GM23338 (cell line): ENCODE results near the gene ADAMTSL5. TPM values are rescaled to one million over a fixed set of nuclear protein-coding genes. Genes with fewer than 3 reads are reported as not detected.

Source experiments
- ATAC-seq: fragments of 200-7000 bp; cut with Tn5 transposase; 3 replicates; pipeline ENCODE4 v1.9.1; 2020
- DNase-seq: peaks from one replicate; pipeline ENCODE4 v3.0.0-alpha.2; 2015; ENCODE audit warnings: low spot score
- H2AFZ ChIP-seq: fragments of 200-600 bp; sonication (generic); 2 replicates; pipeline ENCODE4 v1.8.0; 2016; ENCODE audit warnings: antibody characterized with exemption, mild to moderate bottlenecking, moderate library complexity
- H3F3A ChIP-seq: fragments of 200-600 bp; sonication (generic); replicated peaks from 2 replicates; pipeline ENCODE4 v1.8.0; 2017; ENCODE audit warnings: antibody characterized with exemption, mixed run types, low read depth
- H3K27ac ChIP-seq: fragments of 200-600 bp; sonication (generic); 2 replicates; pipeline ENCODE4 v1.6.1; 2016; ENCODE audit warnings: low read depth
- H3K27me3 ChIP-seq: fragments of 200-600 bp; sonication (generic); 2 replicates; pipeline ENCODE4 v1.8.0; 2016; ENCODE audit warnings: mild to moderate bottlenecking, mixed run types, moderate library complexity; ENCODE audit not compliant: insufficient read depth
- H3K36me3 ChIP-seq: fragments of 200-600 bp; sonication (generic); 2 replicates; pipeline ENCODE4 v1.8.0; 2016; ENCODE audit warnings: mild to moderate bottlenecking; ENCODE audit not compliant: insufficient read depth
- H3K4me1 ChIP-seq: fragments of 200-600 bp; sonication (generic); 2 replicates; pipeline ENCODE4 v1.8.0; 2016; ENCODE audit warnings: mild to moderate bottlenecking, moderate library complexity; ENCODE audit not compliant: insufficient read depth
- H3K4me2 ChIP-seq: fragments of 200-600 bp; sonication (generic); 2 replicates; pipeline ENCODE4 v1.7.1; 2017; ENCODE audit warnings: mixed run types
- H3K4me3 ChIP-seq: fragments of 200-600 bp; sonication (generic); 2 replicates; pipeline ENCODE4 v1.6.1; 2016; ENCODE audit warnings: mixed run types
- H3K79me2 ChIP-seq: fragments of 200-600 bp; sonication (generic); replicated peaks from 2 replicates; pipeline ENCODE4 v1.8.0; 2017; ENCODE audit warnings: mild to moderate bottlenecking; ENCODE audit not compliant: insufficient read depth
- H3K9me2 ChIP-seq: fragments of 200-600 bp; sonication (generic); 2 replicates; pipeline ENCODE4 v1.8.0; 2017; ENCODE audit not compliant: insufficient read depth
- H4K20me1 ChIP-seq: fragments of 200-600 bp; sonication (generic); replicated peaks from 2 replicates; pipeline ENCODE4 v1.8.0; 2017; ENCODE audit warnings: mild to moderate bottlenecking; ENCODE audit not compliant: insufficient read depth
- H3K27ac Mint-ChIP-seq: 2 replicates; pipeline ENCODE4 v1.8.0; 2020; ENCODE audit warnings: inconsistent platforms, mild to moderate bottlenecking, moderate library complexity, mixed read lengths
- H3K27me3 Mint-ChIP-seq: 3 replicates; pipeline ENCODE4 v1.8.0; 2022; ENCODE audit warnings: low read depth, mild to moderate bottlenecking, moderate library complexity, mixed read lengths, inconsistent platforms; ENCODE audit not compliant: insufficient read depth, poor library complexity
- H3K36me3 Mint-ChIP-seq: 3 replicates; pipeline ENCODE4 v1.8.0; 2021; ENCODE audit warnings: low read depth, mild to moderate bottlenecking, inconsistent platforms, moderate library complexity, mixed read lengths
- H3K4me1 Mint-ChIP-seq: 3 replicates; pipeline ENCODE4 v1.8.0; 2020; ENCODE audit warnings: mild to moderate bottlenecking, inconsistent platforms, mixed read lengths
- H3K4me3 Mint-ChIP-seq: 3 replicates; pipeline ENCODE4 v1.8.0; 2021; ENCODE audit warnings: moderate library complexity, mild to moderate bottlenecking, inconsistent platforms, mixed read lengths
- H3K9me3 Mint-ChIP-seq: 3 replicates; pipeline ENCODE4 v1.8.0; 2020; ENCODE audit warnings: moderate library complexity, mild to moderate bottlenecking, inconsistent platforms, mixed read lengths
- EZH2 ChIP-seq: fragments of 200-600 bp; sonication (generic); IDR thresholded peaks from one replicate; pipeline ENCODE4 v1.8.0; 2017; ENCODE audit warnings: antibody characterized with exemption, mild to moderate bottlenecking, low read depth; ENCODE audit not compliant: unreplicated experiment
- EZH2phosphoT487 ChIP-seq: fragments of 200-600 bp; sonication (generic); IDR thresholded peaks from one replicate; pipeline ENCODE4 v1.8.1; 2018; ENCODE audit warnings: antibody characterized with exemption; ENCODE audit not compliant: unreplicated experiment
- JUNB ChIP-seq: IDR thresholded peaks from one replicate; pipeline ENCODE4 v1.6.1; 2016; ENCODE audit warnings: antibody characterized with exemption; ENCODE audit not compliant: unreplicated experiment
- STAT1 ChIP-seq: IDR thresholded peaks from one replicate; pipeline ENCODE4 v1.6.1; 2016; ENCODE audit warnings: antibody characterized with exemption; ENCODE audit not compliant: unreplicated experiment
- ZNF114 ChIP-seq: fragments of 250-450 bp; sonication (Bioruptor Pico); IDR thresholded peaks from 2 replicates; pipeline ENCODE4 v1.5.0; 2020; ENCODE audit warnings: mild to moderate bottlenecking, moderate library complexity
- ZNF331 ChIP-seq: fragments of 250-450 bp; sonication (Bioruptor Pico); IDR thresholded peaks from 2 replicates; pipeline ENCODE4 v1.5.0; 2020; ENCODE audit warnings: low read depth, mild to moderate bottlenecking, moderate library complexity
- polyA plus RNA-seq: library from polyadenylated mRNA; unstranded; fragments of >200 nt; fragmentation: Nextera tagmentation; extraction: Ambion mirVana; gene quantifications from 2 replicates; pipeline ENCODE4 v1.2.1, GENCODE V29; 2016
- total RNA-seq: library from RNA; depleted of rRNA; stranded (reverse); fragments of >200 nt; shearing (Covaris generic); gene quantifications from 2 replicates; pipeline ENCODE4 v1.2.3, GENCODE V29; 2014
- TF ChIP-seq, protein P1 (sequence below): fragments of 250-450 bp; sonication (Bioruptor Pico); IDR thresholded peaks from 2 replicates; pipeline ENCODE4 v1.5.0; 2020; ENCODE audit warnings: mild to moderate bottlenecking, moderate library complexity
- TF ChIP-seq, protein P2 (sequence below): IDR thresholded peaks from 2 replicates; pipeline ENCODE4 v1.6.1; 2016; ENCODE audit warnings: antibody characterized with exemption
- TF ChIP-seq, protein P3 (sequence below), 2 experiments: fragments of 200-600 bp in 1 of 2; sonication (generic) in 1 of 2; conservative IDR thresholded peaks; 2 replicates each; pipeline versions ENCODE4 v1.5.1 to v1.6.1; 2016 to 2017; ENCODE audit warnings: antibody characterized with exemption in 2 of 2, low read depth in 2 of 2, mild to moderate bottlenecking in 2 of 2, moderate library complexity in 1 of 2

Gene ADAMTSL5
- total and polyA plus RNA-seq, 2 experiments from 2014 or later = 0.10 to 0.97 TPM

DNA sequence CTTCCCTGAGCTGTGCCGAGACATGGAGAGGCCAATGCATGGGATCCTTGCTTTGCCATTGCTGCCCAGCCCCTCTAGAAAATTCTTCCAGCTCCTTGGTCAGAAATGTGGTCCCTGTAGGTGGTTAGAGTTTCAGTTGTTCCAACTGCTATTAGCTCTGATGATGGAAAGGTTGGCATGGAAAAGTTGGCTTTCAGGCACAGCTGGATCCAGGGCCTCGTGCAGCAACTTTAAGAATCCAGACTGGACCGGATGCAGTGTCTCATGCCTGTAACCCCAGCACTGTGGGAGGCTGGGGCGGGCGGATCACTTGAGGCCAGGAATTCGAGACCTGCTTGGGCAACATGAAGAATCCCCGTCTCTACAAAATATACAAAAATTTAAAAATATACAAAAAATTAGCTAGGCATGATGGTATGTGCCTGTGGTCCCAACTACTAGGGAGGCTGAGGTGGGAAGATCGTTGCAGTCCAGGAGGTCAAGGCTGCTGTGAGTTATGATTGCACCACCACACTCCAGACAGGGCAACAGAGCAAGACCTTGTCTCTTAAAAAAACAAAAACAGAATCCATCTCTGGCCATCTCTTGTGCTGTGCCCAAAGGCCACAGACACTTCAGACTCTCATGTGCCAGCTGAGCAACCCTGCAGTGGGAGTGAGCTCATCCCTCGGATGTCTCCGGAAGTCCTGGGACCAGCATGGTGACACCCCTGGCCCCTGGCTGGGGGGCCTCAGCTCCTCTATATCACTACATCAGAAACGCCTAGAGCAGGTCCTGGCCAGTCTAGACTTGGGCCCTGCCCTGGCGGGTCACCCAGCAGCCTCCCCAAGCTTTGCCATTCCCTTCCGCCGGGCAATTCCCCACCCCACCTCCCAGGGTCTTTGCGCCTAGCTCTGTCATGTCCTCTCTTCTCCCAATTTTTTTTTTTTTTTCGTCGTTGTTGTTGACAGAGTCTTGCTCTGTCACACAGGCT, 38.5 kb upstream of the ADAMTSL5 start (continued):
- TF ChIP-seq, protein P1, sequence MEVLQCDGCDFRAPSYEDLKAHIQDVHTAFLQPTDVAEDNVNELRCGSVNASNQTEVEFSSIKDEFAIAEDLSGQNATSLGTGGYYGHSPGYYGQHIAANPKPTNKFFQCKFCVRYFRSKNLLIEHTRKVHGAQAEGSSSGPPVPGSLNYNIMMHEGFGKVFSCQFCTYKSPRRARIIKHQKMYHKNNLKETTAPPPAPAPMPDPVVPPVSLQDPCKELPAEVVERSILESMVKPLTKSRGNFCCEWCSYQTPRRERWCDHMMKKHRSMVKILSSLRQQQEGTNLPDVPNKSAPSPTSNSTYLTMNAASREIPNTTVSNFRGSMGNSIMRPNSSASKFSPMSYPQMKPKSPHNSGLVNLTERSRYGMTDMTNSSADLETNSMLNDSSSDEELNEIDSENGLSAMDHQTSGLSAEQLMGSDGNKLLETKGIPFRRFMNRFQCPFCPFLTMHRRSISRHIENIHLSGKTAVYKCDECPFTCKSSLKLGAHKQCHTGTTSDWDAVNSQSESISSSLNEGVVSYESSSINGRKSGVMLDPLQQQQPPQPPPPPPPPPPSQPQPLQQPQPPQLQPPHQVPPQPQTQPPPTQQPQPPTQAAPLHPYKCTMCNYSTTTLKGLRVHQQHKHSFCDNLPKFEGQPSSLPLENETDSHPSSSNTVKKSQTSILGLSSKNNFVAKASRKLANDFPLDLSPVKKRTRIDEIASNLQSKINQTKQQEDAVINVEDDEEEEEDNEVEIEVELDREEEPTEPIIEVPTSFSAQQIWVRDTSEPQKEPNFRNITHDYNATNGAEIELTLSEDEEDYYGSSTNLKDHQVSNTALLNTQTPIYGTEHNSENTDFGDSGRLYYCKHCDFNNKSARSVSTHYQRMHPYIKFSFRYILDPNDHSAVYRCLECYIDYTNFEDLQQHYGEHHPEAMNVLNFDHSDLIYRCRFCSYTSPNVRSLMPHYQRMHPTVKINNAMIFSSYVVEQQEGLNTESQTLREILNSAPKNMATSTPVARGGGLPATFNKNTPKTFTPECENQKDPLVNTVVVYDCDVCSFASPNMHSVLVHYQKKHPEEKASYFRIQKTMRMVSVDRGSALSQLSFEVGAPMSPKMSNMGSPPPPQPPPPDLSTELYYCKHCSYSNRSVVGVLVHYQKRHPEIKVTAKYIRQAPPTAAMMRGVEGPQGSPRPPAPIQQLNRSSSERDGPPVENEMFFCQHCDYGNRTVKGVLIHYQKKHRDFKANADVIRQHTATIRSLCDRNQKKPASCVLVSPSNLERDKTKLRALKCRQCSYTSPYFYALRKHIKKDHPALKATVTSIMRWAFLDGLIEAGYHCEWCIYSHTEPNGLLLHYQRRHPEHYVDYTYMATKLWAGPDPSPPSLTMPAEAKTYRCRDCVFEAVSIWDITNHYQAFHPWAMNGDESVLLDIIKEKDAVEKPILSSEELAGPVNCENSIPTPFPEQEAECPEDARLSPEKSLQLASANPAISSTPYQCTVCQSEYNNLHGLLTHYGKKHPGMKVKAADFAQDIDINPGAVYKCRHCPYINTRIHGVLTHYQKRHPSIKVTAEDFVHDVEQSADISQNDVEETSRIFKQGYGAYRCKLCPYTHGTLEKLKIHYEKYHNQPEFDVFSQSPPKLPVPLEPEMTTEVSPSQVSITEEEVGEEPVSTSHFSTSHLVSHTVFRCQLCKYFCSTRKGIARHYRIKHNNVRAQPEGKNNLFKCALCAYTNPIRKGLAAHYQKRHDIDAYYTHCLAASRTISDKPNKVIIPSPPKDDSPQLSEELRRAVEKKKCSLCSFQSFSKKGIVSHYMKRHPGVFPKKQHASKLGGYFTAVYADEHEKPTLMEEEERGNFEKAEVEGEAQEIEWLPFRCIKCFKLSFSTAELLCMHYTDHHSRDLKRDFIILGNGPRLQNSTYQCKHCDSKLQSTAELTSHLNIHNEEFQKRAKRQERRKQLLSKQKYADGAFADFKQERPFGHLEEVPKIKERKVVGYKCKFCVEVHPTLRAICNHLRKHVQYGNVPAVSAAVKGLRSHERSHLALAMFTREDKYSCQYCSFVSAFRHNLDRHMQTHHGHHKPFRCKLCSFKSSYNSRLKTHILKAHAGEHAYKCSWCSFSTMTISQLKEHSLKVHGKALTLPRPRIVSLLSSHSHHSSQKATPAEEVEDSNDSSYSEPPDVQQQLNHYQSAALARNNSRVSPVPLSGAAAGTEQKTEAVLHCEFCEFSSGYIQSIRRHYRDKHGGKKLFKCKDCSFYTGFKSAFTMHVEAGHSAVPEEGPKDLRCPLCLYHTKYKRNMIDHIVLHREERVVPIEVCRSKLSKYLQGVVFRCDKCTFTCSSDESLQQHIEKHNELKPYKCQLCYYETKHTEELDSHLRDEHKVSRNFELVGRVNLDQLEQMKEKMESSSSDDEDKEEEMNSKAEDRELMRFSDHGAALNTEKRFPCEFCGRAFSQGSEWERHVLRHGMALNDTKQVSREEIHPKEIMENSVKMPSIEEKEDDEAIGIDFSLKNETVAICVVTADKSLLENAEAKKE (CRISPR knock-in tag) = no peak

DNA sequence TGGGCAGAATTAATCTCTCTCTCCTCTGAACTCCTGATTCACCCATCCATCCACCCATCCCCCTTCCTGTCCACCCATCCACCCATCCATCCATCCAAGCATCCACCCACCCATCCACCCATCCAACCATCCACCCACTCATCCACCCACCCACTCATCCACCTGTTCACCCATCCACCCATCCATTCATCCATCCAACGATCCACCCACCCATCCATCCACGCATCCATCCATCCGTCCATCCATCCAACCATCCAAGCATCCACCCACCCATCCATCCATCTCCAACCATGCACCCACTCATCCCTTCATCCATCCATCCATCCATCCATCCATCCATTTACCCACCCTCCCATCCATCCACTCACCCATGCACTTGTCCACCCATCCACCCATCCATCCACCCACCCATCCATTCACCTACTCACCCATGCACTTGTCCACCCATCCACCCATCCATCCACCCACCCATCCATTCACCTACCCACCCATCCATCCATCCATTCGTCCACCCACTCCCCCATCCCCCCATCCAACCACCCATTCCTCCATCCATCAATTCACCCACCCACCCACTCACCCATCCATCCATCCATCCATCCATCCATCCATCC, 36.6 kb upstream of the ADAMTSL5 start:
- DNase-seq (no peak), ATAC-seq (no peak)
- no peaks in the 10 kb centered on the region for H3K36me3 ChIP-seq
- H3K27me3 ChIP-seq = no peaks in the 10 kb centered on the region
- no peaks in the 10 kb centered on the region; the same call in 1 of the 2 replicates for H4K20me1 ChIP-seq
- Mint-ChIP-seq H3K27me3 (peaks cover 22% of the 10 kb centered on the region), H3K4me1 (no peaks in the 10 kb centered on the region), H3K9me3 (peaks cover 3% of the 10 kb centered on the region; the same call in 2 of the 3 replicates), H3K4me3 (no peak overlapping the region), H3K27ac (no peak overlapping the region), H3K36me3 (no peaks in the 10 kb centered on the region)
- H3K79me2 ChIP-seq = no peaks in the 10 kb centered on the region
- H3K27ac ChIP-seq = no peak overlapping the region
- no peaks in the 10 kb centered on the region; the same call in 1 of the 2 replicates for H3K4me1 ChIP-seq
- H3F3A ChIP-seq = peaks cover 5% of the 10 kb centered on the region; the same call in 1 of the 2 replicates
- no peak overlapping the region for H2AFZ ChIP-seq
- H3K4me3 ChIP-seq = no peak overlapping the region
- no peak overlapping the region for H3K4me2 ChIP-seq
- H3K9me2 ChIP-seq = no peaks in the 10 kb centered on the region
- TF ChIP-seq STAT1 = no peak
- TF ChIP-seq, protein P2, sequence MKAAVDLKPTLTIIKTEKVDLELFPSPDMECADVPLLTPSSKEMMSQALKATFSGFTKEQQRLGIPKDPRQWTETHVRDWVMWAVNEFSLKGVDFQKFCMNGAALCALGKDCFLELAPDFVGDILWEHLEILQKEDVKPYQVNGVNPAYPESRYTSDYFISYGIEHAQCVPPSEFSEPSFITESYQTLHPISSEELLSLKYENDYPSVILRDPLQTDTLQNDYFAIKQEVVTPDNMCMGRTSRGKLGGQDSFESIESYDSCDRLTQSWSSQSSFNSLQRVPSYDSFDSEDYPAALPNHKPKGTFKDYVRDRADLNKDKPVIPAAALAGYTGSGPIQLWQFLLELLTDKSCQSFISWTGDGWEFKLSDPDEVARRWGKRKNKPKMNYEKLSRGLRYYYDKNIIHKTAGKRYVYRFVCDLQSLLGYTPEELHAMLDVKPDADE = no peak
- no peak for TF ChIP-seq ZNF114 (CRISPR knock-in tag)
- TF ChIP-seq, protein P3, sequence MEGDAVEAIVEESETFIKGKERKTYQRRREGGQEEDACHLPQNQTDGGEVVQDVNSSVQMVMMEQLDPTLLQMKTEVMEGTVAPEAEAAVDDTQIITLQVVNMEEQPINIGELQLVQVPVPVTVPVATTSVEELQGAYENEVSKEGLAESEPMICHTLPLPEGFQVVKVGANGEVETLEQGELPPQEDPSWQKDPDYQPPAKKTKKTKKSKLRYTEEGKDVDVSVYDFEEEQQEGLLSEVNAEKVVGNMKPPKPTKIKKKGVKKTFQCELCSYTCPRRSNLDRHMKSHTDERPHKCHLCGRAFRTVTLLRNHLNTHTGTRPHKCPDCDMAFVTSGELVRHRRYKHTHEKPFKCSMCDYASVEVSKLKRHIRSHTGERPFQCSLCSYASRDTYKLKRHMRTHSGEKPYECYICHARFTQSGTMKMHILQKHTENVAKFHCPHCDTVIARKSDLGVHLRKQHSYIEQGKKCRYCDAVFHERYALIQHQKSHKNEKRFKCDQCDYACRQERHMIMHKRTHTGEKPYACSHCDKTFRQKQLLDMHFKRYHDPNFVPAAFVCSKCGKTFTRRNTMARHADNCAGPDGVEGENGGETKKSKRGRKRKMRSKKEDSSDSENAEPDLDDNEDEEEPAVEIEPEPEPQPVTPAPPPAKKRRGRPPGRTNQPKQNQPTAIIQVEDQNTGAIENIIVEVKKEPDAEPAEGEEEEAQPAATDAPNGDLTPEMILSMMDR (conservative IDR thresholded peaks at IDR 0.05; ENCODE audit: low read depth in 2 of 2) = no peak
- TF ChIP-seq EZH2phosphoT487 = no peak
- no peak for TF ChIP-seq ZNF331 (CRISPR knock-in tag)
- TF ChIP-seq JUNB = no peak
- no peak for TF ChIP-seq EZH2
